ENCODE measurements around the gene ADGRB3. TPM values are rescaled to one million over a fixed set of nuclear protein-coding genes. Genes with fewer than 3 reads are reported as not detected.

ADGRB3 gene
- total RNA-seq, 1 donor from 2014 or later, result 0.92 TPM

- Histone ChIP-seq H3K36me3 (ENCODE audit: control insufficient read depth, insufficient read depth, low read length) (no peaks in the 10 kb centered on the region), H3K4me3 (ENCODE audit: low read depth, low read length) (no peak overlapping the region), H3K27me3 (ENCODE audit: control insufficient read depth, insufficient read depth, low read length) (peaks cover 12% of the 10 kb centered on the region)
- DNase-seq (ENCODE audit: low read depth), result no peak
- no peak for TF ChIP-seq CTCF (IDR thresholded peaks at IDR 0.05; ENCODE audit: insufficient read depth, low read length, poor library complexity, severe bottlenecking)
Measured at GRCh38 chr6:68636666-68637065, 1.6 kb downstream of the ADGRB3 start.

- Histone ChIP-seq H3K4me3 (ENCODE audit: low read depth, low read length) (no peak overlapping the region), H3K36me3 (ENCODE audit: control insufficient read depth, insufficient read depth, low read length) (no peaks in the 10 kb centered on the region), H3K27me3 (ENCODE audit: control insufficient read depth, insufficient read depth, low read length) (peaks cover 12% of the 10 kb centered on the region)
- no peak for DNase-seq (ENCODE audit: low read depth)
- TF ChIP-seq CTCF (IDR thresholded peaks at IDR 0.05; ENCODE audit: insufficient read depth, low read length, poor library complexity, severe bottlenecking), result no peak
Measured at GRCh38 chr6:68637071-68637470, 2.0 kb downstream of the ADGRB3 start.

GRCh38 chr6:68637782-68638181, 2.7 kb downstream of the ADGRB3 start:
- Histone ChIP-seq H3K27me3 (ENCODE audit: control insufficient read depth, insufficient read depth, low read length) (peaks cover 12% of the 10 kb centered on the region), H3K36me3 (ENCODE audit: control insufficient read depth, insufficient read depth, low read length) (no peaks in the 10 kb centered on the region), H3K4me3 (ENCODE audit: low read depth, low read length) (no peak overlapping the region)
- no peak for DNase-seq (ENCODE audit: low read depth)
- no peak for TF ChIP-seq CTCF (IDR thresholded peaks at IDR 0.05; ENCODE audit: insufficient read depth, low read length, poor library complexity, severe bottlenecking)

- Histone ChIP-seq H3K27me3 (ENCODE audit: control insufficient read depth, insufficient read depth, low read length) (peaks cover 12% of the 10 kb centered on the region), H3K36me3 (ENCODE audit: control insufficient read depth, insufficient read depth, low read length) (no peaks in the 10 kb centered on the region), H3K4me3 (ENCODE audit: low read depth, low read length) (no peak overlapping the region)
- DNase-seq (ENCODE audit: low read depth), result no peak
- TF ChIP-seq CTCF (IDR thresholded peaks at IDR 0.05; ENCODE audit: insufficient read depth, low read length, poor library complexity, severe bottlenecking), result peak; percentile 68
Measured at GRCh38 chr6:68638230-68638900, 3.3 kb downstream of the ADGRB3 start.

- peaks cover 9% of the 10 kb centered on the region for H3K27me3 ChIP-seq (ENCODE audit: control insufficient read depth, insufficient read depth, low read length)
- H3K4me3 ChIP-seq (ENCODE audit: low read depth, low read length), result no peak overlapping the region
- DNase-seq (ENCODE audit: low read depth), result no peak
- no peaks in the 10 kb centered on the region for H3K36me3 ChIP-seq (ENCODE audit: control insufficient read depth, insufficient read depth, low read length)
- TF ChIP-seq CTCF (IDR thresholded peaks at IDR 0.05; ENCODE audit: insufficient read depth, low read length, poor library complexity, severe bottlenecking), result no peak
Measured at GRCh38 chr6:68639211-68639610, 4.1 kb downstream of the ADGRB3 start.

Data from kidney epithelial cell (primary cell).